Stimulated activated effector memory CD8-positive, alpha-beta T cell treated with anti-CD3 and anti-CD28 coated beads, Interleukin-12 subunit alpha, Interleukin-12 subunit beta, amount 100 ng/mL, for 72 hours (primary cell): Measurements from ENCODE around the gene TBL1X.
"Not testable (repeated sequence)": the region's sequence is repeated elsewhere in the genome, so short reads cannot be mapped to it uniquely, and the experiment has no call there.

Experiments used
- ATAC-seq: fragments of 150-1000 bp; cut with Tn5 transposase; 2 replicates; pipeline ENCODE4 v1.10.0; 2021
- DNase-seq, 2 donors: peaks; one replicate each; pipeline ENCODE4 v3.0.0; 2021 to 2022; ENCODE audit warnings: low spot score in 2 of 2
- H3K27ac Mint-ChIP-seq: one replicate; pipeline ENCODE4 v1.8.0; 2022; ENCODE audit warnings: mild to moderate bottlenecking, mixed read lengths
- H3K36me3 Mint-ChIP-seq: one replicate; pipeline ENCODE4 v1.8.0; 2022; ENCODE audit warnings: mild to moderate bottlenecking, mixed read lengths
- H3K4me1 Mint-ChIP-seq: one replicate; pipeline ENCODE4 v1.8.0; 2022; ENCODE audit warnings: mixed read lengths
- H3K4me3 Mint-ChIP-seq: one replicate; pipeline ENCODE4 v1.8.0; 2022; ENCODE audit warnings: mild to moderate bottlenecking, mixed read lengths
- H3K9me3 Mint-ChIP-seq: one replicate; pipeline ENCODE4 v1.8.0; 2022; ENCODE audit warnings: mixed read lengths

Gene TBL1X

GRCh38 chrX:9475417-9475816 lies 10.6 kb downstream of the TBL1X start:
- peaks cover 14% of the 10 kb centered on the region for H3K4me1 Mint-ChIP-seq
- DNase-seq, H3K9me3 Mint-ChIP-seq, H3K4me3 Mint-ChIP-seq: not testable (repeated sequence)
- peaks cover 16% of the 10 kb centered on the region for H3K36me3 Mint-ChIP-seq
- peak overlapping the region; percentile 45 for H3K27ac Mint-ChIP-seq
- peak; percentile 87 for ATAC-seq

GRCh38 chrX:9475984-9476383 lies 11.1 kb downstream of the TBL1X start:
- Mint-ChIP-seq H3K4me3 (no peak overlapping the region), H3K27ac (no peak overlapping the region), H3K36me3 (peaks cover 10% of the 10 kb centered on the region), H3K4me1 (peaks cover 14% of the 10 kb centered on the region), H3K9me3 (no peaks in the 10 kb centered on the region)
- ATAC-seq (no peak), DNase-seq (no peak)

GRCh38 chrX:9476810-9477575 lies 12.1 kb downstream of the TBL1X start:
- Mint-ChIP-seq H3K4me1 (peaks cover 14% of the 10 kb centered on the region), H3K4me3 (no peak overlapping the region), H3K27ac (no peak overlapping the region), H3K9me3 (no peaks in the 10 kb centered on the region), H3K36me3 (peaks cover 9% of the 10 kb centered on the region)
- ATAC-seq (no peak), DNase-seq (no peak)

- Mint-ChIP-seq H3K36me3 (peaks cover 6% of the 10 kb centered on the region), H3K27ac (peak overlapping the region; percentile 61)
- no peak for ATAC-seq
Observed at GRCh38 chrX:9482408-9482807, 17.6 kb downstream of the TBL1X start.

DNA sequence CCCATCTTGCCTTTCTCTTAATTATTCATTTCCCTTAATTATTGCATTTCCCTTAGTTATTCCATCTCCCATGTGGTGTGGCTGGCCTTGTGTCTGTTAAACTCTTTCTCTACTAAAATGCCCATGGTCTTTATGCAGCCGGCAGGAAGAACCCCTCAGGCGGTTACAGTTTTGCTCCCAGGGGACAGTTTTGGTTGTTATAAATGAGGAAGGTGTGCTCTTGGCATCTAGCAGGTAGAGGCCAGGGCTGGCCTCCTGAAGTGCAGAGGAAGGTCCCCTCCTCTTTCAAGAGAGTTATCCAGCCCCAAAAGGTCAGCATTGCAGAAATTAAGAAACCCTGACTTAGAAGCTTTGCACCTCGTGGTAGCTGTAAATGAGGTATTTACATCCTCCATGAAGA lies 18.0 kb downstream of the TBL1X start:
- Mint-ChIP-seq H3K27ac (peak overlapping the region; percentile 61), H3K9me3 (no peaks in the 10 kb centered on the region), H3K36me3 (peaks cover 6% of the 10 kb centered on the region), H3K4me3 (no peak overlapping the region), H3K4me1 (peaks cover 8% of the 10 kb centered on the region)
- DNase-seq (no peak), ATAC-seq (no peak)

More at GRCh38 chrX:9482408-9482807, 17.6 kb downstream of the TBL1X start:
- DNase-seq, result no peak
- Mint-ChIP-seq H3K9me3 (no peaks in the 10 kb centered on the region), H3K4me3 (no peak overlapping the region), H3K4me1 (peaks cover 8% of the 10 kb centered on the region)

- H3K27ac Mint-ChIP-seq, result no peak overlapping the region
- H3K4me3 Mint-ChIP-seq, result no peak overlapping the region
- H3K4me1 Mint-ChIP-seq, result peaks cover 8% of the 10 kb centered on the region
- H3K36me3 Mint-ChIP-seq, result peaks cover 6% of the 10 kb centered on the region
- no peaks in the 10 kb centered on the region for H3K9me3 Mint-ChIP-seq
- no peak for DNase-seq
- no peak for ATAC-seq
Observed at GRCh38 chrX:9483376-9483775, 18.5 kb downstream of the TBL1X start.

DNA sequence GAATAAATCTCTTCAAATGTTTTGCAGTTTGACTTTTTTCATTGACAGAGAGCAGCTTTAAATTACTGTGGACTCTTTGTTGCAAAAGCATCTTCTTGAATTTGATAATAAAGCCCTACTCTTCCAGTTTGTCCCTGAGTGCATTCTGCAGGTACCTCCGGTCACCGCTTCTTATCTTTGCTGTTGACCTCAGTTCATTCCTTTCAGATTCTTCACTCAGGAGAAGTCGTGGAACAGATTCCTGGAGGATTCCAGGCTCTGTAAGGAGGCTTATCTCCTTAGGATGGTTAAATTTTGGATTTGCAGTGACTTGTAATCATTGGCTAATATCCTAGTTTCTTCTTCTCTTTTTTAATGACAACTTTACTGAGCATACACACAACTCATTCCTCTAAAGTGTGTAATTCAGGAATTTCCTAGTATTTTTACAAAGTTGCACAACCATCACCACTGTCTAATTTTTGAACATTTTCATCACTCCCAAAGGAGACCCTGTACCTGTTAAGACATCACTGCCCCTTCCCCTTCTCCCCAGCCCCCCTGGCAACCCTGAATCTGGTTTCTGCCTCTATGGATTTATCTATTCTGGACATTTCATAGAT lies 22.0 kb downstream of the TBL1X start:
- peaks cover 16% of the 10 kb centered on the region for H3K4me1 Mint-ChIP-seq
- ATAC-seq (no peak), DNase-seq (no peak)
- no peak overlapping the region for H3K27ac Mint-ChIP-seq
- no peaks in the 10 kb centered on the region for H3K9me3 Mint-ChIP-seq
- H3K4me3 Mint-ChIP-seq, result no peak overlapping the region
- H3K36me3 Mint-ChIP-seq, result peaks cover 6% of the 10 kb centered on the region

DNA sequence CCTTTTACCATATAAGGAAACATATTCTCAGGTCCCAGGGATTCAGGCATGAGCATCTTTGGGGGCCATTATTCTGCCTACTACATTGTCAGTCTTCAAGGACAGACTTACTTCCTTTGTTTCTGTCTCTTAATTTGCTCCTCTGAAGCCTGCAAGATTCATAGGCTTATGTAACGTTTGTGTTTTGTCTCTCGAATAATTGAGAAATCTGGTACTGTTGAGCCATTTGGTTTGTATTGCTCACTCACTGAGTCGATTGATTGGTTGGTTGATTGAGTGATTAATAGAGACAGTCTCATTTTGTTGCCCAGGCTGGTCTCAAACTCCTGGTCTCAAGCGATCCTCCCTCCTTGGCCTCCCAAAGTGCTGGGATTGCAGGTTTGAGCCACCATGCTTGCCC lies 23.7 kb downstream of the TBL1X start:
- no peaks in the 10 kb centered on the region for H3K36me3 Mint-ChIP-seq
- DNase-seq (no peak), ATAC-seq (no peak)
- H3K4me1 Mint-ChIP-seq, result peaks cover 11% of the 10 kb centered on the region
- no peak overlapping the region for H3K27ac Mint-ChIP-seq
- no peak overlapping the region for H3K4me3 Mint-ChIP-seq
- H3K9me3 Mint-ChIP-seq, result no peaks in the 10 kb centered on the region

DNA sequence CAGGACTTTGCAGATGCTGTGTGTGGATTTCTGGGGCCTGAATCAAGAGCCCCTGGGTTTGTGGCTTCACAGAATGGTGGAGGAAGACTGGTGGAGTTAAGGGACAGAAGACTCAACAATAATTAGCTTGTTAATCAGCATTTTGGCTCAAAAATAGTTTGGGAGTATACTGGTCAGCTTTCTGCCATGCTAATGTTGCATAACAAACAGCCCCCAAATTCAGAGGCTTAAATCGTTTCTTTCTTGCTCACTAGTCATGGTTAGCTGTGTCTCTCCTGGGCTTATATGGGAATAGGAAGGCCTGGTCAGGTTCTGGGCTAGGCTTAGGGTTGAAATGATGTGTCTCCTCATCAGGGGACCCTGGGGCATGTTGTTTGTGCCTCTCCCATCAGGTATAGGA lies 24.4 kb downstream of the TBL1X start:
- DNase-seq (no peak), ATAC-seq (no peak)
- H3K4me1 Mint-ChIP-seq, result peaks cover 11% of the 10 kb centered on the region
- no peaks in the 10 kb centered on the region for H3K9me3 Mint-ChIP-seq
- H3K4me3 Mint-ChIP-seq, result no peak overlapping the region
- H3K36me3 Mint-ChIP-seq, result no peaks in the 10 kb centered on the region
- no peak overlapping the region for H3K27ac Mint-ChIP-seq

GRCh38 chrX:9492901-9493300 lies 28.0 kb downstream of the TBL1X start:
- Mint-ChIP-seq H3K4me3 (no peak overlapping the region), H3K36me3 (no peaks in the 10 kb centered on the region), H3K9me3 (no peaks in the 10 kb centered on the region), H3K4me1 (peaks cover 17% of the 10 kb centered on the region), H3K27ac (no peak overlapping the region)
- DNase-seq (no peak), ATAC-seq (no peak)

DNA sequence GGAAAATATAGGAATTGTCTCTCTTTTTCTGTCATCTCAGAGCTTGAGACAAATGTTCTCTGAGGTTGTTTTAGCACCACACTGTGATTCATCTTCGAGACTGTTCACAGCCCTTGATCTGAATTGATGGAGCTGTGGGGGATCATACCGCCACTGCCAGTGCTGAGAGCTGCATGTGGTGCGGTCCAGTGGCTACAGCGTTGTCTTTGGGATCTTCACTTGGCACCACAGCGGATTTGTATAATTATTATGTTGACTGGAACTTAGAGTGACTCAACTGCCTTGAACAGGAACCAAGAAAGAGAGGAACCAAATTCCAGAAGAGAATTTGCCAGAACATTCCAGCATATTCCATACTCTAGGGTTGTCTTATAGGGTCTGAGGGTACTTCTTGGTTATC lies 29.1 kb downstream of the TBL1X start:
- ATAC-seq, result no peak
- no peak for DNase-seq
- no peak overlapping the region for H3K4me3 Mint-ChIP-seq

GRCh38 chrX:9494771-9495170 lies 29.9 kb downstream of the TBL1X start:
- DNase-seq (no peak), ATAC-seq (no peak)
- Mint-ChIP-seq H3K4me3 (no peak overlapping the region), H3K36me3 (no peaks in the 10 kb centered on the region), H3K4me1 (peaks cover 24% of the 10 kb centered on the region), H3K9me3 (no peaks in the 10 kb centered on the region), H3K27ac (no peak overlapping the region)

More for the DNA sequence above, 29.1 kb downstream of the TBL1X start:
- no peaks in the 10 kb centered on the region for H3K9me3 Mint-ChIP-seq
- no peak overlapping the region for H3K27ac Mint-ChIP-seq
- H3K36me3 Mint-ChIP-seq, result no peaks in the 10 kb centered on the region
- peaks cover 18% of the 10 kb centered on the region for H3K4me1 Mint-ChIP-seq

- Mint-ChIP-seq H3K4me1 (peaks cover 18% of the 10 kb centered on the region), H3K4me3 (no peak overlapping the region), H3K36me3 (no peaks in the 10 kb centered on the region), H3K27ac (no peak overlapping the region), H3K9me3 (no peaks in the 10 kb centered on the region)
- DNase-seq (no peak), ATAC-seq (no peak)
Observed at GRCh38 chrX:9495496-9495895, 30.6 kb downstream of the TBL1X start.

- Mint-ChIP-seq H3K4me3 (no peak overlapping the region), H3K9me3 (no peaks in the 10 kb centered on the region), H3K4me1 (peaks cover 13% of the 10 kb centered on the region), H3K36me3 (peaks cover 12% of the 10 kb centered on the region), H3K27ac (no peak overlapping the region)
- no peak for DNase-seq
- ATAC-seq, result no peak
Observed at GRCh38 chrX:9498236-9498635, 33.4 kb downstream of the TBL1X start.

GRCh38 chrX:9500584-9500983 lies 35.7 kb downstream of the TBL1X start:
- H3K9me3 Mint-ChIP-seq, result no peaks in the 10 kb centered on the region
- H3K4me3 Mint-ChIP-seq, result no peak overlapping the region
- no peak overlapping the region for H3K27ac Mint-ChIP-seq
- H3K36me3 Mint-ChIP-seq, result peaks cover 13% of the 10 kb centered on the region
- H3K4me1 Mint-ChIP-seq, result peaks cover 15% of the 10 kb centered on the region
- DNase-seq (no peak), ATAC-seq (no peak)

- Mint-ChIP-seq H3K4me1 (peaks cover 15% of the 10 kb centered on the region), H3K9me3 (no peaks in the 10 kb centered on the region), H3K27ac (no peak overlapping the region), H3K4me3 (no peak overlapping the region), H3K36me3 (peaks cover 19% of the 10 kb centered on the region)
- ATAC-seq (no peak), DNase-seq (no peak)
Observed at GRCh38 chrX:9501362-9501761, 36.5 kb downstream of the TBL1X start.
